HepG2 (cell line): ENCODE data around the gene EZH1. TPM values are rescaled to one million over a fixed set of nuclear protein-coding genes. Genes with fewer than 3 reads are reported as not detected.

ENCODE experiments used
- AFF4 ChIP-seq: sonication (generic); formaldehyde crosslinking; IDR thresholded peaks from 2 replicates; pipeline ENCODE4 v1.4.0; 2020; ENCODE audit warnings: missing genetic modification reagents
- KAT8 ChIP-seq: IDR thresholded peaks from 2 replicates; pipeline ENCODE4 v1.6.1; 2016; ENCODE audit warnings: missing genetic modification reagents, missing compliant biosample characterization
- KLF6 ChIP-seq: IDR thresholded peaks from 2 replicates; pipeline ENCODE4 v1.8.0; 2016; ENCODE audit warnings: missing biosample characterization, missing genetic modification reagents
- KMT2B ChIP-seq: IDR thresholded peaks from 2 replicates; pipeline ENCODE4 v1.6.1; 2016; ENCODE audit warnings: missing genetic modification reagents, missing compliant biosample characterization
- MAX ChIP-seq: IDR thresholded peaks from 2 replicates; pipeline ENCODE4 v1.6.1; 2012; ENCODE audit warnings: inconsistent platforms
- NCOA5 ChIP-seq: sonication (generic); formaldehyde crosslinking; IDR thresholded peaks from 2 replicates; pipeline ENCODE4 v1.4.0; 2020; ENCODE audit warnings: missing genetic modification reagents
- NFE2 ChIP-seq: sonication (generic); formaldehyde crosslinking; IDR thresholded peaks from 2 replicates; pipeline ENCODE4 v1.4.0; 2020; ENCODE audit warnings: missing genetic modification reagents
- NFKBIZ ChIP-seq: IDR thresholded peaks from 2 replicates; pipeline ENCODE4 v1.6.1; 2018; ENCODE audit warnings: missing genetic modification reagents, missing compliant biosample characterization
- ONECUT2 ChIP-seq: sonication (generic); formaldehyde crosslinking; IDR thresholded peaks from 2 replicates; pipeline ENCODE4 v1.4.0; 2020; ENCODE audit warnings: missing genetic modification reagents
- POLR2G ChIP-seq: fragments of 200-400 bp; formaldehyde crosslinking; IDR thresholded peaks from 2 replicates; pipeline ENCODE4 v1.6.1; 2018; ENCODE audit warnings: mild to moderate bottlenecking, low read depth, low read length, moderate library complexity
- RCOR2 ChIP-seq: IDR thresholded peaks from 2 replicates; pipeline ENCODE4 v1.6.1; 2016; ENCODE audit warnings: missing biosample characterization, missing genetic modification reagents
- RXRA ChIP-seq: sonication (generic); formaldehyde crosslinking; IDR thresholded peaks from 2 replicates; pipeline ENCODE4 v1.5.1; 2020; ENCODE audit warnings: missing genetic modification reagents
- TFAP4 ChIP-seq: sonication (generic); IDR thresholded peaks from 2 replicates; pipeline ENCODE4 v1.6.1; 2016; ENCODE audit warnings: low read depth, borderline replicate concordance
- TRIM22 ChIP-seq: fragments of 450-650 bp; IDR thresholded peaks from 2 replicates; pipeline ENCODE4 v1.6.1; 2017
- YEATS4 ChIP-seq: sonication (generic); formaldehyde crosslinking; IDR thresholded peaks from 2 replicates; pipeline ENCODE4 v1.4.0; 2020; ENCODE audit warnings: missing genetic modification reagents, borderline replicate concordance
- ZFP62 ChIP-seq: sonication (generic); formaldehyde crosslinking; IDR thresholded peaks from 2 replicates; pipeline ENCODE4 v1.4.0; 2020; ENCODE audit warnings: missing genetic modification reagents
- ZNF143 ChIP-seq: sonication (generic); formaldehyde crosslinking; IDR thresholded peaks from 2 replicates; pipeline ENCODE4 v1.4.0; 2020; ENCODE audit warnings: missing genetic modification reagents
- ZNF33A ChIP-seq: sonication (generic); formaldehyde crosslinking; IDR thresholded peaks from 2 replicates; pipeline ENCODE4 v1.5.1; 2020; ENCODE audit warnings: missing genetic modification reagents, mild to moderate bottlenecking, moderate library complexity, borderline replicate concordance
- ZNF414 ChIP-seq: sonication (generic); formaldehyde crosslinking; IDR thresholded peaks from 2 replicates; pipeline ENCODE4 v1.5.0; 2020; ENCODE audit warnings: missing genetic modification reagents
- ZNF484 ChIP-seq: sonication (generic); formaldehyde crosslinking; IDR thresholded peaks from 2 replicates; pipeline ENCODE4 v1.5.1; 2020; ENCODE audit warnings: mild to moderate bottlenecking, low read depth, missing genetic modification reagents, borderline replicate concordance
- ZNF652 ChIP-seq: IDR thresholded peaks from 2 replicates; pipeline ENCODE4 v1.6.1; 2016; ENCODE audit warnings: low read depth, borderline replicate concordance
- ZNF839 ChIP-seq: sonication (generic); formaldehyde crosslinking; IDR thresholded peaks from 2 replicates; pipeline ENCODE4 v1.4.0; 2020; ENCODE audit warnings: missing genetic modification reagents, mild to moderate bottlenecking, borderline replicate concordance
- ZSCAN9 ChIP-seq: IDR thresholded peaks from 2 replicates; pipeline ENCODE4 v1.6.1; 2016; ENCODE audit warnings: borderline replicate concordance
- polyA plus RNA-seq, 8 experiments: library from polyadenylated mRNA; depleted of rRNA in 3 of 8; stranded (reverse) in 7 of 8; unstranded in 1 of 8; fragments of >200 nt; fragmentation: Illumina TruSeq in 4 of 8; extraction: Trizol in 4 of 8; gene quantifications; 2 replicates each; pipeline versions ENCODE4 v1.2.1 to v1.2.3, GENCODE V29; 2011 to 2016; ENCODE audit warnings: low read depth in 4 of 8, missing spikeins in 1 of 8, mixed read lengths in 1 of 8; ENCODE audit not compliant: insufficient read depth in 1 of 8
- total RNA-seq, 5 experiments: library from RNA; depleted of rRNA; stranded (reverse); fragments of >200 nt; fragmentation: Illumina TruSeq; extraction: Trizol; gene quantifications; 2 replicates each; pipeline ENCODE4 v1.2.3, GENCODE V29; 2016; ENCODE audit warnings: low read depth in 1 of 5

EZH1 gene
- total and polyA plus RNA-seq, 2 of the 13 experiments (the other 11 are each of a cell fraction or from before 2014, with no cell fraction given): 11.6 to 24.0 TPM

GRCh38 chr17:42676424-42677011 lies 68.3 kb downstream of the EZH1 start, which contains the start of gene PLEKHH3 (continued):
- TF ChIP-seq ZNF33A (CRISPR knock-in tag): no peak
- TF ChIP-seq TRIM22: no peak
- TF ChIP-seq NCOA5 (CRISPR knock-in tag): no peak
- TF ChIP-seq ZFP62 (CRISPR knock-in tag): no peak
- no peak for TF ChIP-seq AFF4 (CRISPR knock-in tag)
- 0 out of 2 replicates have a peak, but pooled peaks have one; percentile 65 for TF ChIP-seq ZNF414 (CRISPR knock-in tag)
- TF ChIP-seq ZNF652 (CRISPR knock-in tag): peak; percentile 26; the same call in 1 of the 2 replicates
- no peak for TF ChIP-seq ONECUT2
- TF ChIP-seq ZNF484 (CRISPR knock-in tag): no peak
- no peak for TF ChIP-seq RCOR2 (CRISPR knock-in tag)
- no peak for TF ChIP-seq KMT2B
- no peak for TF ChIP-seq ZSCAN9 (CRISPR knock-in tag)
- TF ChIP-seq KLF6 (CRISPR knock-in tag): no peak; the same call in 1 of the 2 replicates
- TF ChIP-seq KAT8: no peak
- no peak for TF ChIP-seq RXRA (CRISPR knock-in tag)
- no peak; the same call in 1 of the 2 replicates for TF ChIP-seq NFKBIZ (CRISPR knock-in tag)
- TF ChIP-seq POLR2G: peak; percentile 78
- no peak for TF ChIP-seq ZNF143
- no peak; the same call in 1 of the 2 replicates for TF ChIP-seq MAX
- TF ChIP-seq ZNF839 (CRISPR knock-in tag): 0 out of 2 replicates have a peak, but pooled peaks have one; percentile 35
- TF ChIP-seq YEATS4 (CRISPR knock-in tag): no peak; the same call in 1 of the 2 replicates
- TF ChIP-seq TFAP4: no peak; the same call in 1 of the 2 replicates
- TF ChIP-seq NFE2 (CRISPR knock-in tag): no peak
